HL-60 (cell line): ENCODE results near the gene RYR3.

Experiments
- DNase-seq, 2 experiments: peaks; one replicate each; pipeline ENCODE4 v3.0.0-alpha.2; 2010 to 2020; ENCODE audit warnings: low read depth in 1 of 2, low spot score in 1 of 2
- H3K27ac ChIP-seq: fragments of 250-450 bp; sonication (Bioruptor Pico); replicated peaks from 2 replicates; pipeline ENCODE4 v1.5.1; 2020; ENCODE audit warnings: mild to moderate bottlenecking, moderate library complexity
- H3K27me3 ChIP-seq: fragments of 250-450 bp; sonication (Bioruptor Pico); 2 replicates; pipeline ENCODE4 v1.5.1; 2021; ENCODE audit warnings: mild to moderate bottlenecking, moderate library complexity; ENCODE audit not compliant: insufficient read depth, poor library complexity, severe bottlenecking
- H3K4me3 ChIP-seq: replicated peaks from 2 replicates; pipeline ENCODE4 v1.5.1; 2011; ENCODE audit warnings: mild to moderate bottlenecking, control low read depth, low read length; ENCODE audit not compliant: insufficient read depth
- GABPA ChIP-seq: IDR thresholded peaks from 2 replicates; pipeline ENCODE4 v1.6.1; 2012; ENCODE audit warnings: low read depth
- POLR2AphosphoS5 ChIP-seq: IDR thresholded peaks from 2 replicates; pipeline ENCODE4 v1.6.1; 2012; ENCODE audit warnings: low read depth
- SPI1 ChIP-seq: IDR thresholded peaks from 2 replicates; pipeline ENCODE4 v1.6.1; 2012; ENCODE audit warnings: low read depth, mild to moderate bottlenecking, borderline replicate concordance
- TF ChIP-seq, protein P1 (sequence below): IDR thresholded peaks from one replicate; pipeline ENCODE4 v1.5.1; 2011; ENCODE audit warnings: low read length, control low read depth, inconsistent platforms; ENCODE audit not compliant: insufficient read depth
- TF ChIP-seq, protein P2 (sequence below): IDR thresholded peaks from 2 replicates; pipeline ENCODE4 v1.6.1; 2012; ENCODE audit warnings: low read depth; ENCODE audit not compliant: insufficient replicate concordance

The RYR3 gene

DNA sequence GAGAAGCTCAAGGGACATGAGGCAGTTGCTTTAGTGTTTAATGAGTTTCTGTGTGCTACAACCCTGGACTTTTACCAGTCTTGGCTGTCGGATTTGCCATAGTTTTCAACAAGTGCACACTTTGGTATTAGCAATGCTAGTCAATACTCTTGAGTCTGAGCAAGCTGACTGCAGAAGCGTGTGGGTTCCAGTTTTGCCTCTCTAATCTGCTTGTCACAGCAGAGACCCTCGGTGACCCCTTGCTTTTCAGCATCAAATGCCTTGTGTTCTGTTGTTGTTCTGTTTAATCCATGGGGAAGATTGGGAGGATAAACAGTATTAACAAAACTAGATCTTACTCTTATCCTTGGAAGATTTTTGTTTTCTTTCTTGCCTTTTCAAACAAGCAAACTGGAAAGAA is 463.2 kb downstream of the RYR3 start:
- TF ChIP-seq GABPA (no peak), POLR2AphosphoS5 (no peak), SPI1 (no peak)
- TF ChIP-seq, protein P1, sequence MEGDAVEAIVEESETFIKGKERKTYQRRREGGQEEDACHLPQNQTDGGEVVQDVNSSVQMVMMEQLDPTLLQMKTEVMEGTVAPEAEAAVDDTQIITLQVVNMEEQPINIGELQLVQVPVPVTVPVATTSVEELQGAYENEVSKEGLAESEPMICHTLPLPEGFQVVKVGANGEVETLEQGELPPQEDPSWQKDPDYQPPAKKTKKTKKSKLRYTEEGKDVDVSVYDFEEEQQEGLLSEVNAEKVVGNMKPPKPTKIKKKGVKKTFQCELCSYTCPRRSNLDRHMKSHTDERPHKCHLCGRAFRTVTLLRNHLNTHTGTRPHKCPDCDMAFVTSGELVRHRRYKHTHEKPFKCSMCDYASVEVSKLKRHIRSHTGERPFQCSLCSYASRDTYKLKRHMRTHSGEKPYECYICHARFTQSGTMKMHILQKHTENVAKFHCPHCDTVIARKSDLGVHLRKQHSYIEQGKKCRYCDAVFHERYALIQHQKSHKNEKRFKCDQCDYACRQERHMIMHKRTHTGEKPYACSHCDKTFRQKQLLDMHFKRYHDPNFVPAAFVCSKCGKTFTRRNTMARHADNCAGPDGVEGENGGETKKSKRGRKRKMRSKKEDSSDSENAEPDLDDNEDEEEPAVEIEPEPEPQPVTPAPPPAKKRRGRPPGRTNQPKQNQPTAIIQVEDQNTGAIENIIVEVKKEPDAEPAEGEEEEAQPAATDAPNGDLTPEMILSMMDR, result no peak
- TF ChIP-seq, protein P2, sequence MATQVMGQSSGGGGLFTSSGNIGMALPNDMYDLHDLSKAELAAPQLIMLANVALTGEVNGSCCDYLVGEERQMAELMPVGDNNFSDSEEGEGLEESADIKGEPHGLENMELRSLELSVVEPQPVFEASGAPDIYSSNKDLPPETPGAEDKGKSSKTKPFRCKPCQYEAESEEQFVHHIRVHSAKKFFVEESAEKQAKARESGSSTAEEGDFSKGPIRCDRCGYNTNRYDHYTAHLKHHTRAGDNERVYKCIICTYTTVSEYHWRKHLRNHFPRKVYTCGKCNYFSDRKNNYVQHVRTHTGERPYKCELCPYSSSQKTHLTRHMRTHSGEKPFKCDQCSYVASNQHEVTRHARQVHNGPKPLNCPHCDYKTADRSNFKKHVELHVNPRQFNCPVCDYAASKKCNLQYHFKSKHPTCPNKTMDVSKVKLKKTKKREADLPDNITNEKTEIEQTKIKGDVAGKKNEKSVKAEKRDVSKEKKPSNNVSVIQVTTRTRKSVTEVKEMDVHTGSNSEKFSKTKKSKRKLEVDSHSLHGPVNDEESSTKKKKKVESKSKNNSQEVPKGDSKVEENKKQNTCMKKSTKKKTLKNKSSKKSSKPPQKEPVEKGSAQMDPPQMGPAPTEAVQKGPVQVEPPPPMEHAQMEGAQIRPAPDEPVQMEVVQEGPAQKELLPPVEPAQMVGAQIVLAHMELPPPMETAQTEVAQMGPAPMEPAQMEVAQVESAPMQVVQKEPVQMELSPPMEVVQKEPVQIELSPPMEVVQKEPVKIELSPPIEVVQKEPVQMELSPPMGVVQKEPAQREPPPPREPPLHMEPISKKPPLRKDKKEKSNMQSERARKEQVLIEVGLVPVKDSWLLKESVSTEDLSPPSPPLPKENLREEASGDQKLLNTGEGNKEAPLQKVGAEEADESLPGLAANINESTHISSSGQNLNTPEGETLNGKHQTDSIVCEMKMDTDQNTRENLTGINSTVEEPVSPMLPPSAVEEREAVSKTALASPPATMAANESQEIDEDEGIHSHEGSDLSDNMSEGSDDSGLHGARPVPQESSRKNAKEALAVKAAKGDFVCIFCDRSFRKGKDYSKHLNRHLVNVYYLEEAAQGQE, result no peak
- H3K27ac ChIP-seq, result no peak overlapping the region
- DNase-seq, result no peak
- H3K27me3 ChIP-seq, result no peaks in the 10 kb centered on the region
- H3K4me3 ChIP-seq, result no peak overlapping the region

DNA sequence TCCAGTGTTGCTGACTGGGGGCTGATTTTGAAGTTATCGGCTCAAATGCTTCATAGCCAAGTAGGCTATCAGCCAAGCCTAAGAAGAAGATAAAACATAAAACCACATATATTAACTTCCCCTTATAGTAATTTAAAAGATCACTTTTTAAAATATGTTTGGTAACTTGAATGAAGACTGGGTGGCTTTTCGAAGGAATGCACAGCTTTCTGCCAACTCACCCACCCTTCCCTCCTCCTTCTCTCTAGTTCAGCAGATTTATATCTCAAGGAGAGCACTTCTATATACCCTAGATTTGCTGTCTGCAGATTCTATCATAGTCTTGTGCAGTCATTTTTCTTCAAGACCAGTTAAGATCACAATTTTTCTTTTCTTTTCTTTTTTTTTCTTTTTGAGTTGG is 468.1 kb downstream of the RYR3 start:
- Histone ChIP-seq H3K4me3 (no peak overlapping the region), H3K27ac (no peak overlapping the region), H3K27me3 (no peaks in the 10 kb centered on the region)
- DNase-seq, result no peak
- TF ChIP-seq GABPA (no peak), SPI1 (no peak)

DNA sequence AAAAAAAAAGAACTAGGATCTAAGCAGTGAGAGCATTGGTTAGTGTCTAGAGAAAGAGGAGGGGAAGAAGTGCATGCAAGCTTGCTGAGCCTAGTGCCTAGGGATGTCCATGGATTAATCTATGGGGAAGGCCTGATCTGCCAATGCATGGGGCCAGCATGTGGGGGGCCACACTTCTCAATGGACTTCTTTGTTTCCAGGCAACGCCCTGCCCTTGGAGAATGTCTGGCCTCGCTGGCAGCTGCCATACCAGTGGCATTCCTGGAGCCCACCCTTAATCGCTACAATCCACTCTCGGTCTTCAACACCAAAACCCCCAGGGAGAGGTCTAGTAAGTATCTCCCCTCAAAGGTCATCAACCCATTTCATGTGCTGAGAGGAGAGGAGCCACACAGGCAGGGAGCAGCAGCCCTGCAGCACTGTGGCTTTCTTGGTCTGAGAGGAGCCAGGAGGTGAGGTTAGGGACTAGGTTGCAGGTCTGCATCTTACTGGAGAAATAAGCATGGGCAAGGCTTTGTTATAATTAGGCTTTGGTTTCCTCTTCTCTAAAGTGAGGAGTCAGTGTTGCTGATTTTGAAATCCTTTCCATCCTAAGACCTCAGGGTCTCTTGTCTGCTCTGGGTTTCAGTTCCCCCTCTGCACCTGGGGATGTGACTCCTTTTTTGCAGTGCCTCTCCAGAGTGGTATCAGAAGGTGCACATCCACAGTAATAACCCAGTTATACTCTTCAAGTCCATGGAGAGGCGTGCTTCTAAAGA is 469.4 kb downstream of the RYR3 start:
- H3K27me3 ChIP-seq, result no peaks in the 10 kb centered on the region
- TF ChIP-seq GABPA (no peak), SPI1 (no peak), POLR2AphosphoS5 (no peak)
- TF ChIP-seq, protein P2, result no peak
- TF ChIP-seq, protein P1, result no peak
- no peak overlapping the region for H3K27ac ChIP-seq
- peak in 1 of 2 experiments; percentile 6 for DNase-seq
- no peak overlapping the region for H3K4me3 ChIP-seq

DNA sequence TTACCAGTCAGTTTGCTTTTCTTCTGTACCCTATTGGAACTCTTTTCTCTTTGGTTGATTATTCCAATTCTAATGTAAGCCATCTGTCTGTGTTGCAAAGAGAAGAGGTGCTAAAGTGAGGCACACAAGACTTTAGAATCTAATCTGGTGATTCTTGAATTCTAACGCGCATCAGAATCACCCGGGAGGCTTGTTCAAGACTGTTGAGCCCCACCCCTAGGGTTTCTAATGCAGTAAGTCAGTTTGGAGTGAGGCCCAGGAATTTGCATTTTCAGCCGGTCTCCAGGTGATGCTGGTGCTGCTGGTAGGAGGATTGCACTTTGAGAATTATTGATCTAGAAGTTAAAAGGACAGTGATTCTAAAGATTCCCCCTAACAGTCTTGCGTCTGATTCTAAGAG is 472.2 kb downstream of the RYR3 start:
- DNase-seq, result no peak
- TF ChIP-seq, protein P1, result no peak
- TF ChIP-seq SPI1, result no peak
- TF ChIP-seq POLR2AphosphoS5, result no peak
- no peak for TF ChIP-seq GABPA
- TF ChIP-seq, protein P2, result no peak
- no peaks in the 10 kb centered on the region for H3K27me3 ChIP-seq
- no peak overlapping the region for H3K27ac ChIP-seq
- no peak overlapping the region for H3K4me3 ChIP-seq
